K562 (cell line): ENCODE measurements around the gene RNF113B. TPM values are rescaled to one million over a fixed set of nuclear protein-coding genes. Genes with fewer than 3 reads are reported as not detected.

ENCODE experiments used
- CSDE1 ChIP-seq, 2 experiments: fragments of 450-650 bp; IDR thresholded peaks; 2 replicates each; pipeline ENCODE4 v1.6.1; 2016; ENCODE audit warnings: mild to moderate bottlenecking in 1 of 2
- MCM7 ChIP-seq, 2 experiments: fragments of 450-650 bp; IDR thresholded peaks; 2 replicates each; pipeline ENCODE4 v1.6.1; 2016 to 2018
- RAD21 ChIP-seq, 2 experiments: fragments of 250-450 bp in 1 of 2; fragments of 450-650 bp in 1 of 2; sonication (Bioruptor Pico) in 1 of 2; formaldehyde crosslinking in 1 of 2; IDR thresholded peaks in 1 of 2; conservative IDR thresholded peaks in 1 of 2; 2 replicates each; pipeline versions ENCODE4 v1.4.0 to v1.8.0; 2020 to 2022; ENCODE audit warnings: mild to moderate bottlenecking in 2 of 2, moderate library complexity in 1 of 2
- ZBTB1 ChIP-seq: sonication (generic); formaldehyde crosslinking; IDR thresholded peaks from 2 replicates; pipeline ENCODE4 v1.8.1; 2023; ENCODE audit warnings: missing genetic modification reagents, low read depth, mild to moderate bottlenecking, borderline replicate concordance
- ZBTB34 ChIP-seq: fragments of 250-450 bp; sonication (Bioruptor Pico); IDR thresholded peaks from 2 replicates; pipeline ENCODE4 v1.8.0; 2021; ENCODE audit warnings: mild to moderate bottlenecking, moderate library complexity
- ZBTB7A ChIP-seq: IDR thresholded peaks from 2 replicates; pipeline ENCODE4 v1.6.1; 2011; ENCODE audit warnings: low read depth, mild to moderate bottlenecking, low read length, moderate library complexity, borderline replicate concordance; ENCODE audit not compliant: control insufficient read depth
- ZC3H11A ChIP-seq: IDR thresholded peaks from 2 replicates; pipeline ENCODE4 v1.6.1; 2012; ENCODE audit warnings: low read depth, low read length, improper control_type of control experiment
- ZNF184 ChIP-seq: sonication (generic); formaldehyde crosslinking; IDR thresholded peaks from 2 replicates; pipeline ENCODE4 v1.5.0; 2020; ENCODE audit warnings: missing genetic modification reagents
- ZNF444 ChIP-seq: fragments of 250-450 bp; sonication (Bioruptor Pico); IDR thresholded peaks from 2 replicates; pipeline ENCODE4 v1.4.0; 2020; ENCODE audit warnings: mild to moderate bottlenecking, moderate library complexity
- polyA plus RNA-seq, 8 experiments: library from polyadenylated mRNA; depleted of rRNA in 4 of 8; stranded (reverse) in 5 of 8; unstranded in 3 of 8; fragments of >200 nt; fragmentation: Nextera tagmentation in 2 of 8; fragmentation: Illumina TruSeq in 1 of 8; extraction: Ambion mirVana in 2 of 8; extraction: Trizol in 1 of 8; gene quantifications; 2 replicates each; pipeline versions ENCODE4 v1.2.1 to v1.2.3, GENCODE V29; 2011 to 2014; ENCODE audit warnings: inconsistent platforms in 1 of 8, missing spikeins in 1 of 8
- total RNA-seq, 7 experiments: library from RNA; depleted of rRNA in 6 of 7; stranded (reverse); fragments of >200 nt in 6 of 7; fragmentation: Illumina TruSeq in 2 of 7; extraction: Trizol in 2 of 7; gene quantifications; 2 replicates each; pipeline versions ENCODE4 v1.2.1 to v1.2.3, GENCODE V29; 2011 to 2021; ENCODE audit warnings: low replicate concordance in 1 of 7
- TF ChIP-seq, protein P1 (sequence below): fragments of 250-450 bp; sonication (Bioruptor Pico); IDR thresholded peaks from 2 replicates; pipeline ENCODE4 v1.8.0; 2021; ENCODE audit warnings: moderate library complexity, mild to moderate bottlenecking, inconsistent platforms
- TF ChIP-seq, protein P2 (sequence below), 2 experiments: IDR thresholded peaks; 2 replicates each; pipeline ENCODE4 v1.6.1; 2011; ENCODE audit warnings: borderline replicate concordance in 1 of 2, control low read depth in 1 of 2, low read depth in 1 of 2, low read length in 1 of 2, mild to moderate bottlenecking in 1 of 2, mixed read lengths in 1 of 2, moderate library complexity in 1 of 2; ENCODE audit not compliant: insufficient read depth in 1 of 2, insufficient read length in 1 of 2, poor library complexity in 1 of 2, severe bottlenecking in 1 of 2; ENCODE audit errors: extremely low read depth in 1 of 2
- TF ChIP-seq, protein P3 (sequence below): fragments of 200-800 bp; sonication (Bioruptor generic); IDR thresholded peaks from 2 replicates; pipeline ENCODE4 v1.6.1; 2017; ENCODE audit warnings: missing genetic modification characterization, missing compliant biosample characterization
- TF ChIP-seq, protein P4 (sequence below), 3 experiments: IDR thresholded peaks in 2 of 3; conservative IDR thresholded peaks in 1 of 3; 2 replicates each; pipeline ENCODE4 v1.5.1; 2011 to 2012; ENCODE audit warnings: low read length in 3 of 3, mild to moderate bottlenecking in 3 of 3, control low read depth in 2 of 3, improper control_type of control experiment in 1 of 3, inconsistent platforms in 1 of 3, low read depth in 1 of 3, mixed read lengths in 1 of 3, moderate library complexity in 1 of 3; ENCODE audit not compliant: insufficient read depth in 2 of 3
- TF ChIP-seq, protein P5 (sequence below): fragments of 250-450 bp; sonication (Bioruptor Pico); IDR thresholded peaks from 2 replicates; pipeline ENCODE4 v1.4.0; 2020; ENCODE audit warnings: mild to moderate bottlenecking, moderate library complexity, borderline replicate concordance

Gene RNF113B
- total and polyA plus RNA-seq, 9 of the 15 experiments (the other 6 are each of a cell fraction or from before 2014, with no cell fraction given): 0.09 TPM; not detected in 8

DNA sequence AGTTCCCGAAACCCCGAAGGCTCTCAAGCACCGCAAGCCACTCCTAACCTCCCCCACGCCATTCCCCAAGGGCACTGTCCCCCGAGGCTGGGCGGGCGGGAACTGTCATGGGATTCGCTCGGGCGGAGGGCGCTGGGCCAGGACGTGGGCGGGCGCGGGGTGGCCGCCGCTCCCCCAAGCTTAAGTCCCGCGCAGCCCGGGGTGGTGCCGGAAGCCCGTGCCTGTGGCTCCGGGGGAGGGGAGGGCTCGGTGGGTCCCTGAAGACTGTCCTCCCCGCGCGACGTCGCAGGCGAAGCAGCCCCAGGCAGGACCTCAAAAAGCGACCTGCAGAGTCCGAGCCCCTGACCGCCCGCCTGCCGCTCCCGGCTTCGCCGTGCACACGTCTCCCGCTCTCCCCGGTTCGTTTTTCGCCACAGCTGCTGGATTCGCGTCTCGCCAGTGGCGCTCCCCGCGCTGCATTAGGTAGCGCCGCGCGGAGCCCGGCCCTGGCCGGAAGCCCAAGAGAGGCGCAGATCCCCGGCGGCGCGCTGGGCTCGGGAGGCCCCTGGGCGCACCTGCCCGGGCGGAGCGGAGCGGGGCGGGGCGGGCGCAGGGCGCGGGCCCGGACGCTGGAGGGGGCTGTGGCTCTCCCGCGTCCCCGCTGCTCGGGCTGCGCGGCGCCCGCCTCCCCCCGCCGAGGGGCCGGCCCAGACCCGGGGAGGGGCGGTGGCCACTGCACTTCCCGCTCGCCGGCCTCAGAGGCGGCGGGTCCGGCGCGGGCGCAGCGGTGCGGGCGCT, 34.5 kb downstream of the RNF113B start, which contains the start of gene FARP1 (continued):
- TF ChIP-seq RAD21 (CRISPR knock-in tag; conservative IDR thresholded peaks at IDR 0.05 in 1 of 2, IDR thresholded peaks at IDR 0.05 in 1 of 2): peak in 1 of 2 experiments; percentile 23; a peak in 1 of 4 replicates
- TF ChIP-seq, protein P1, sequence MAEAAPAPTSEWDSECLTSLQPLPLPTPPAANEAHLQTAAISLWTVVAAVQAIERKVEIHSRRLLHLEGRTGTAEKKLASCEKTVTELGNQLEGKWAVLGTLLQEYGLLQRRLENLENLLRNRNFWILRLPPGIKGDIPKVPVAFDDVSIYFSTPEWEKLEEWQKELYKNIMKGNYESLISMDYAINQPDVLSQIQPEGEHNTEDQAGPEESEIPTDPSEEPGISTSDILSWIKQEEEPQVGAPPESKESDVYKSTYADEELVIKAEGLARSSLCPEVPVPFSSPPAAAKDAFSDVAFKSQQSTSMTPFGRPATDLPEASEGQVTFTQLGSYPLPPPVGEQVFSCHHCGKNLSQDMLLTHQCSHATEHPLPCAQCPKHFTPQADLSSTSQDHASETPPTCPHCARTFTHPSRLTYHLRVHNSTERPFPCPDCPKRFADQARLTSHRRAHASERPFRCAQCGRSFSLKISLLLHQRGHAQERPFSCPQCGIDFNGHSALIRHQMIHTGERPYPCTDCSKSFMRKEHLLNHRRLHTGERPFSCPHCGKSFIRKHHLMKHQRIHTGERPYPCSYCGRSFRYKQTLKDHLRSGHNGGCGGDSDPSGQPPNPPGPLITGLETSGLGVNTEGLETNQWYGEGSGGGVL: no peak
- no peak for TF ChIP-seq CSDE1 (IDR thresholded peaks at IDR 0.05)
- no peak for TF ChIP-seq ZBTB34 (CRISPR knock-in tag)
- TF ChIP-seq ZBTB1 (CRISPR knock-in tag): no peak
- TF ChIP-seq, protein P2, sequence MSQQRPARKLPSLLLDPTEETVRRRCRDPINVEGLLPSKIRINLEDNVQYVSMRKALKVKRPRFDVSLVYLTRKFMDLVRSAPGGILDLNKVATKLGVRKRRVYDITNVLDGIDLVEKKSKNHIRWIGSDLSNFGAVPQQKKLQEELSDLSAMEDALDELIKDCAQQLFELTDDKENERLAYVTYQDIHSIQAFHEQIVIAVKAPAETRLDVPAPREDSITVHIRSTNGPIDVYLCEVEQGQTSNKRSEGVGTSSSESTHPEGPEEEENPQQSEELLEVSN (IDR thresholded peaks at IDR 0.05; ENCODE audit: borderline replicate concordance in 1 of 2, extremely low read depth in 1 of 2, insufficient read depth in 1 of 2, insufficient read length in 1 of 2, low read depth in 1 of 2, low read length in 1 of 2, poor library complexity in 1 of 2, severe bottlenecking in 1 of 2): peak in 1 of 2 experiments; percentile 30
- TF ChIP-seq, protein P3, sequence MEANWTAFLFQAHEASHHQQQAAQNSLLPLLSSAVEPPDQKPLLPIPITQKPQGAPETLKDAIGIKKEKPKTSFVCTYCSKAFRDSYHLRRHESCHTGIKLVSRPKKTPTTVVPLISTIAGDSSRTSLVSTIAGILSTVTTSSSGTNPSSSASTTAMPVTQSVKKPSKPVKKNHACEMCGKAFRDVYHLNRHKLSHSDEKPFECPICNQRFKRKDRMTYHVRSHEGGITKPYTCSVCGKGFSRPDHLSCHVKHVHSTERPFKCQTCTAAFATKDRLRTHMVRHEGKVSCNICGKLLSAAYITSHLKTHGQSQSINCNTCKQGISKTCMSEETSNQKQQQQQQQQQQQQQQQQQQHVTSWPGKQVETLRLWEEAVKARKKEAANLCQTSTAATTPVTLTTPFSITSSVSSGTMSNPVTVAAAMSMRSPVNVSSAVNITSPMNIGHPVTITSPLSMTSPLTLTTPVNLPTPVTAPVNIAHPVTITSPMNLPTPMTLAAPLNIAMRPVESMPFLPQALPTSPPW (CRISPR knock-in tag): peak; percentile 56
- TF ChIP-seq, protein P4, sequence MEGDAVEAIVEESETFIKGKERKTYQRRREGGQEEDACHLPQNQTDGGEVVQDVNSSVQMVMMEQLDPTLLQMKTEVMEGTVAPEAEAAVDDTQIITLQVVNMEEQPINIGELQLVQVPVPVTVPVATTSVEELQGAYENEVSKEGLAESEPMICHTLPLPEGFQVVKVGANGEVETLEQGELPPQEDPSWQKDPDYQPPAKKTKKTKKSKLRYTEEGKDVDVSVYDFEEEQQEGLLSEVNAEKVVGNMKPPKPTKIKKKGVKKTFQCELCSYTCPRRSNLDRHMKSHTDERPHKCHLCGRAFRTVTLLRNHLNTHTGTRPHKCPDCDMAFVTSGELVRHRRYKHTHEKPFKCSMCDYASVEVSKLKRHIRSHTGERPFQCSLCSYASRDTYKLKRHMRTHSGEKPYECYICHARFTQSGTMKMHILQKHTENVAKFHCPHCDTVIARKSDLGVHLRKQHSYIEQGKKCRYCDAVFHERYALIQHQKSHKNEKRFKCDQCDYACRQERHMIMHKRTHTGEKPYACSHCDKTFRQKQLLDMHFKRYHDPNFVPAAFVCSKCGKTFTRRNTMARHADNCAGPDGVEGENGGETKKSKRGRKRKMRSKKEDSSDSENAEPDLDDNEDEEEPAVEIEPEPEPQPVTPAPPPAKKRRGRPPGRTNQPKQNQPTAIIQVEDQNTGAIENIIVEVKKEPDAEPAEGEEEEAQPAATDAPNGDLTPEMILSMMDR (IDR thresholded peaks at IDR 0.05 in 2 of 3, conservative IDR thresholded peaks at IDR 0.05 in 1 of 3; ENCODE audit: insufficient read depth in 2 of 3, low read depth in 1 of 3, low read length in 3 of 3): peak in 1 of 3 experiments; percentile 31; a peak in 1 of 6 replicates
- TF ChIP-seq ZNF444 (CRISPR knock-in tag): no peak
- TF ChIP-seq, protein P5, sequence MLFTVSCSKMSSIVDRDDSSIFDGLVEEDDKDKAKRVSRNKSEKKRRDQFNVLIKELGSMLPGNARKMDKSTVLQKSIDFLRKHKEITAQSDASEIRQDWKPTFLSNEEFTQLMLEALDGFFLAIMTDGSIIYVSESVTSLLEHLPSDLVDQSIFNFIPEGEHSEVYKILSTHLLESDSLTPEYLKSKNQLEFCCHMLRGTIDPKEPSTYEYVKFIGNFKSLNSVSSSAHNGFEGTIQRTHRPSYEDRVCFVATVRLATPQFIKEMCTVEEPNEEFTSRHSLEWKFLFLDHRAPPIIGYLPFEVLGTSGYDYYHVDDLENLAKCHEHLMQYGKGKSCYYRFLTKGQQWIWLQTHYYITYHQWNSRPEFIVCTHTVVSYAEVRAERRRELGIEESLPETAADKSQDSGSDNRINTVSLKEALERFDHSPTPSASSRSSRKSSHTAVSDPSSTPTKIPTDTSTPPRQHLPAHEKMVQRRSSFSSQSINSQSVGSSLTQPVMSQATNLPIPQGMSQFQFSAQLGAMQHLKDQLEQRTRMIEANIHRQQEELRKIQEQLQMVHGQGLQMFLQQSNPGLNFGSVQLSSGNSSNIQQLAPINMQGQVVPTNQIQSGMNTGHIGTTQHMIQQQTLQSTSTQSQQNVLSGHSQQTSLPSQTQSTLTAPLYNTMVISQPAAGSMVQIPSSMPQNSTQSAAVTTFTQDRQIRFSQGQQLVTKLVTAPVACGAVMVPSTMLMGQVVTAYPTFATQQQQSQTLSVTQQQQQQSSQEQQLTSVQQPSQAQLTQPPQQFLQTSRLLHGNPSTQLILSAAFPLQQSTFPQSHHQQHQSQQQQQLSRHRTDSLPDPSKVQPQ (CRISPR knock-in tag): no peak
- TF ChIP-seq ZC3H11A: no peak
- TF ChIP-seq MCM7 (IDR thresholded peaks at IDR 0.05): no peak
- no peak for TF ChIP-seq ZNF184
- peak; percentile 33; the same call in 1 of the 2 replicates for TF ChIP-seq ZBTB7A
